Stomach (tissue), 9 donors: ENCODE data around the gene PITPNM3. TPM values are rescaled to one million over a fixed set of nuclear protein-coding genes. Genes with fewer than 3 reads are reported as not detected.

Experiments
- DNase-seq, 2 donors: peaks; one replicate each; pipeline versions ENCODE4 v3.0.0 to v3.0.0-alpha.2; 2013 to 2019
- H3K27ac ChIP-seq, 5 donors: fragments of 200-600 bp in 4 of 5; sonication (generic) in 4 of 5; one replicate each; pipeline ENCODE4 v1.5.1; 2013 to 2019; ENCODE audit warnings: mild to moderate bottlenecking in 1 of 5, moderate library complexity in 1 of 5
- H3K27me3 ChIP-seq, 3 donors: fragments of 200-600 bp; sonication (generic); one replicate each; pipeline ENCODE4 v1.5.1; 2017 to 2019; ENCODE audit warnings: mixed run types in 1 of 3
- H3K36me3 ChIP-seq, 4 donors: fragments of 200-600 bp; sonication (generic); 1 replicate in 3 of 4; 2 replicates in 1 of 4; pipeline ENCODE4 v1.5.1; 2016 to 2019
- H3K4me1 ChIP-seq, 4 donors: fragments of 200-600 bp; sonication (generic); one replicate each; pipeline ENCODE4 v1.5.1; 2016 to 2019
- H3K4me3 ChIP-seq, 4 donors: fragments of 200-600 bp; sonication (generic) in 3 of 4; one replicate each; pipeline ENCODE4 v1.5.1; 2016 to 2019; ENCODE audit warnings: mild to moderate bottlenecking in 1 of 4
- H3K9me3 ChIP-seq, 4 donors: fragments of 200-600 bp; sonication (generic); one replicate each; pipeline ENCODE4 v1.5.1; 2016 to 2019
- EP300 ChIP-seq: sonication (generic); formaldehyde crosslinking; IDR thresholded peaks from one replicate; pipeline ENCODE4 v1.6.1; 2017; ENCODE audit warnings: antibody characterized with exemption
- POLR2A ChIP-seq, 4 donors: fragments of 450-650 bp; IDR thresholded peaks; one replicate each; pipeline ENCODE4 v1.6.1; 2016; ENCODE audit warnings: antibody characterized with exemption in 4 of 4, control low read depth in 2 of 4, mild to moderate bottlenecking in 1 of 4, moderate library complexity in 1 of 4
- POLR2AphosphoS5 ChIP-seq, 3 donors: sonication (generic); formaldehyde crosslinking; IDR thresholded peaks; one replicate each; pipeline ENCODE4 v1.6.1; 2016; ENCODE audit warnings: antibody characterized with exemption in 3 of 3
- WGBS, 5 donors: extraction: QIAGEN DNeasy Blood & Tissue Kit in 3 of 5; methylation state at CpG; one replicate each; pipeline versions ENCODE4 v1.1.5 to v1.1.7; 2013 to 2018; 5-methylcytosine and 5-hydroxymethylcytosine counted together
- intact Hi-C: fragments of 100-400 bp; cut with DNase I; formaldehyde crosslinking; loops from one replicate; pipeline ENCODE4 v1.15.1; 2023; ENCODE audit warnings: low total_unique reads
- polyA plus RNA-seq, 3 donors: library from polyadenylated mRNA; stranded (reverse); fragments of 200-250 nt; gene quantifications; one replicate each; pipeline ENCODE4 v1.2.3, GENCODE V29; 2013
- total RNA-seq, 5 donors: library from RNA; depleted of rRNA; stranded (reverse); fragments of >200 nt; gene quantifications; one replicate each; pipeline versions ENCODE4 v1.1.0 to v1.2.3, GENCODE V29; 2014 to 2016
- TF ChIP-seq, protein P1 (sequence below), 7 experiments: fragments of 450-650 bp in 4 of 7; fragments of 200-600 bp in 3 of 7; sonication (generic) in 3 of 7; IDR thresholded peaks; one replicate each; pipeline ENCODE4 v1.5.1; 2016 to 2019; ENCODE audit warnings: antibody characterized with exemption in 7 of 7, control low read depth in 2 of 7, mild to moderate bottlenecking in 1 of 7
- donor health status: healthy with polysubstance abuse.
- donor health status: Bipolar disorder and iron deficiency.
- donor health status: healthy.

The PITPNM3 gene
- total and polyA plus RNA-seq, 8 donors: 1.1 to 19.3 (median 5.8) TPM

DNA sequence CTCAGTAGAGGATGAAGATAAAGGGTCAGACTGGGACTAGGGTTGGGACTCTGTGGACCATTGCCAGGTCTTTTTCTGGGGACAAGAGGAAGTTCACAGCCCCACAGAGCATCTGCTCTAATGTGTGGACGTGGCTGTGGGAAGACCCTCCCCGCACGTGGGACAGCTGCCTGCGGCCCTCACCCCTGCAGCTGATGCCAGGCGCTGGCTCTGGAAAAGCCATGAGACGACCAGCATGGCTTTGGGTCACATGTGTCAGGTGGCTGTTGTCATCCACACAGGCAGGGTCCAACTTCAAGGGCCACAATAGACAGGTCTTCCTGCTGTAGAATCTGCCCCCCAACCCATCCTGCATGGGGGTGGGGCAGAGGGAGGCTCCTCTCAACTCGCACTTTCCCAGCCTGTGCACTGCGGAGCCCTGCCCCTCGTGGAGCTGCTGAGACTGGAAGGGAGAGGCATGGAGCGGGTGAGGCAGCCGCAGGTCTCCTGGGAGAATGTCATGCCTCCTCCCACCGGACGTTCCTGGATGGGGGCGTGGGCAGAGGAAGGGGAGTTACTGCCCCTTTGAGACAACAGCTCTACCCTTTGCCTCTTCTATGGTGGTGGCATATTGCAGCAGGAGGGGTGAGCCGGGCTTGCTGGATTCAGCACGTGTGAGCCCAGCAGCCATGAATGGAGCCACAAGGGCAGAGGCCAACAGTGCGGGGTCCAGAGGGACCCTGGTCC, 58.7 kb downstream of the PITPNM3 start:
- no peaks in the 10 kb centered on the region for H3K27me3 ChIP-seq
- H3K27ac ChIP-seq: peak overlapping the region in 1 of 5 donors; percentile 43
- no peak overlapping the region for H3K4me3 ChIP-seq
- peak in 1 of 2 donors; percentile 28 for DNase-seq
- WGBS, 5 donors: 61 to 73% (median 64%) methylated on average over 5 to 17 of the region's 17 CpGs
- H3K4me1 ChIP-seq: peaks cover 0 to 31% (median 17%) of the 10 kb centered on the region in 4 donors
- TF ChIP-seq POLR2A (IDR thresholded peaks at IDR 0.05): no peak
- TF ChIP-seq, protein P1, sequence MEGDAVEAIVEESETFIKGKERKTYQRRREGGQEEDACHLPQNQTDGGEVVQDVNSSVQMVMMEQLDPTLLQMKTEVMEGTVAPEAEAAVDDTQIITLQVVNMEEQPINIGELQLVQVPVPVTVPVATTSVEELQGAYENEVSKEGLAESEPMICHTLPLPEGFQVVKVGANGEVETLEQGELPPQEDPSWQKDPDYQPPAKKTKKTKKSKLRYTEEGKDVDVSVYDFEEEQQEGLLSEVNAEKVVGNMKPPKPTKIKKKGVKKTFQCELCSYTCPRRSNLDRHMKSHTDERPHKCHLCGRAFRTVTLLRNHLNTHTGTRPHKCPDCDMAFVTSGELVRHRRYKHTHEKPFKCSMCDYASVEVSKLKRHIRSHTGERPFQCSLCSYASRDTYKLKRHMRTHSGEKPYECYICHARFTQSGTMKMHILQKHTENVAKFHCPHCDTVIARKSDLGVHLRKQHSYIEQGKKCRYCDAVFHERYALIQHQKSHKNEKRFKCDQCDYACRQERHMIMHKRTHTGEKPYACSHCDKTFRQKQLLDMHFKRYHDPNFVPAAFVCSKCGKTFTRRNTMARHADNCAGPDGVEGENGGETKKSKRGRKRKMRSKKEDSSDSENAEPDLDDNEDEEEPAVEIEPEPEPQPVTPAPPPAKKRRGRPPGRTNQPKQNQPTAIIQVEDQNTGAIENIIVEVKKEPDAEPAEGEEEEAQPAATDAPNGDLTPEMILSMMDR (IDR thresholded peaks at IDR 0.05): no peak
- no peak for TF ChIP-seq EP300
- TF ChIP-seq POLR2AphosphoS5 (IDR thresholded peaks at IDR 0.05): no peak
- intact Hi-C loops: no loop called here
- no peaks in the 10 kb centered on the region for H3K9me3 ChIP-seq
- peaks cover 0 to 6% (median 1%) of the 10 kb centered on the region in 4 donors for H3K36me3 ChIP-seq

DNA sequence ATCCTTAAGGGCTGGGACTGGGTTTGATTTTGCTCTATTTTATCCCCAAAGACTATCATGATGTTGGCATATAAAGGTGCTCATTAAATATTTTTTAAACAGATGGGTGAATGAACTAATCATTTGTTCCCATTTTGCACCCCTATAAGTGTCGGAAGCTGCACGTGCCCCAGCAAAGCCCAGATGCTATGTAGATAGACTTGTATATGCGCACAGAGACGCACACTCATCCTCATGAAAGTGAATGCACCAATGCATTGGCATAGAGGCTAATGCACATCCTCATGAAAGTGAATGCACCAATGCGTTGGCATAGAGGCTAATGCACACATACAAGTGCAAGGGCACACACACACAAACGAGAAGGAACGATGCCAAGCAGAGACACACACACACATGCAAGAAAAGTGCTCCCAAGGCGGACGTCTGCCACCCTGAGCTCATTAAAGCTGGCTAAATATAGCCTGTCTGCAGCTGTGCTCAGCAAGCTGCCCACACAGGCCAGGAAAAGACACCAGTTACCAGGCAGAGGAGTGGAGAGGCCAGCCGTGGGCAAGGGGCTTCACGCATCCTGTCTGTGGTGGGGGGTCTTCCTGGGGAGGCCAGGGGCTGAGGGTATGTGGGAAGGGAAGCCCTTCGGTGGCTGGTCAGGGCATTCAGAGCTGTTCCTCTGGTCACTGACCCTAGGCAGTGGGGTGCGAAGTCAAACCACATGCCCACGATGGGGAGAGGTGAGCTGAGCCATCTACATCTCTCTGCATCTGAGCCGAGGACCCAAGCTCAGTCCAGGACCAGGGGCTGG, 59.5 kb downstream of the PITPNM3 start:
- Histone ChIP-seq H3K4me3 (no peak overlapping the region), H3K27me3 (no peaks in the 10 kb centered on the region), H3K4me1 (peaks cover 0 to 31% (median 17%) of the 10 kb centered on the region in 4 donors), H3K36me3 (peaks cover 0 to 3% (median 0%) of the 10 kb centered on the region in 4 donors), H3K9me3 (no peaks in the 10 kb centered on the region), H3K27ac (peak overlapping the region in 1 of 5 donors; percentile 43)
- intact Hi-C loops: no loop called here
- TF ChIP-seq POLR2A (IDR thresholded peaks at IDR 0.05) (no peak), POLR2AphosphoS5 (IDR thresholded peaks at IDR 0.05) (no peak), EP300 (no peak)
- TF ChIP-seq, protein P1 (IDR thresholded peaks at IDR 0.05): no peak
- DNase-seq: peak in 1 of 2 donors; percentile 52
- WGBS, 5 donors: 65 to 72% (median 71%) methylated on average over 13 to 15 of the region's 15 CpGs

DNA sequence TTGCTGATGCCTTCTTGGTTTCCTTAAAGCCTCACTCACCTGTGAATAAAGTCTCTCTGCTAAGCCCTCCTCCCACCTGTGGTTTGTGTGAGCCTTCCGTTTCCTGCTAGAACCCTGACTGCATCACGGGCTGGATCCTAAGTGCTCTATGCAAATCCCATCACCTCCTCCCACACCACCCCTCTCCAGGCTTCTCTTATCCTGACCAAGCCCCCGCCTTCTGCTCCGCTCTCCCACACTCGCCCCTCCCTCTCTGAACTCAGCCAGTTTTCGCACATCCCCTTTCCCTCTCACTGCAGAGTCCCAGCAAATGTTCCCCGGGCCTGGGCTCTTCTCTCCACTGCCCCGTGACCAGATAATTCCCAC, 60.3 kb downstream of the PITPNM3 start:
- 41 to 68% (median 56%) methylated on average over 8 of the region's 8 CpGs for WGBS, 5 donors

More for the DNA sequence above, 60.3 kb downstream of the PITPNM3 start:
- Histone ChIP-seq H3K27me3 (no peaks in the 10 kb centered on the region), H3K4me3 (no peak overlapping the region), H3K9me3 (no peaks in the 10 kb centered on the region), H3K36me3 (peaks cover 0 to 3% (median 0%) of the 10 kb centered on the region in 4 donors), H3K27ac (no peak overlapping the region), H3K4me1 (peaks cover 0 to 31% (median 17%) of the 10 kb centered on the region in 4 donors)
- TF ChIP-seq EP300: no peak
- TF ChIP-seq, protein P1 (IDR thresholded peaks at IDR 0.05): no peak
- no peak for TF ChIP-seq POLR2A (IDR thresholded peaks at IDR 0.05)
- no peak for TF ChIP-seq POLR2AphosphoS5 (IDR thresholded peaks at IDR 0.05)
- intact Hi-C loops: no loop called here
- DNase-seq: peak in 1 of 2 donors; percentile 33
